GM19397 (cell line): ENCODE results near the gene PDLIM4.

Experiments used
- ATAC-seq: cut with Tn5 transposase; IDR thresholded peaks from one replicate; pipeline ENCODE4 v1.9.1; 2021; ENCODE audit warnings: mild to moderate bottlenecking, moderate library complexity; ENCODE audit not compliant: unreplicated experiment

Gene PDLIM4

DNA sequence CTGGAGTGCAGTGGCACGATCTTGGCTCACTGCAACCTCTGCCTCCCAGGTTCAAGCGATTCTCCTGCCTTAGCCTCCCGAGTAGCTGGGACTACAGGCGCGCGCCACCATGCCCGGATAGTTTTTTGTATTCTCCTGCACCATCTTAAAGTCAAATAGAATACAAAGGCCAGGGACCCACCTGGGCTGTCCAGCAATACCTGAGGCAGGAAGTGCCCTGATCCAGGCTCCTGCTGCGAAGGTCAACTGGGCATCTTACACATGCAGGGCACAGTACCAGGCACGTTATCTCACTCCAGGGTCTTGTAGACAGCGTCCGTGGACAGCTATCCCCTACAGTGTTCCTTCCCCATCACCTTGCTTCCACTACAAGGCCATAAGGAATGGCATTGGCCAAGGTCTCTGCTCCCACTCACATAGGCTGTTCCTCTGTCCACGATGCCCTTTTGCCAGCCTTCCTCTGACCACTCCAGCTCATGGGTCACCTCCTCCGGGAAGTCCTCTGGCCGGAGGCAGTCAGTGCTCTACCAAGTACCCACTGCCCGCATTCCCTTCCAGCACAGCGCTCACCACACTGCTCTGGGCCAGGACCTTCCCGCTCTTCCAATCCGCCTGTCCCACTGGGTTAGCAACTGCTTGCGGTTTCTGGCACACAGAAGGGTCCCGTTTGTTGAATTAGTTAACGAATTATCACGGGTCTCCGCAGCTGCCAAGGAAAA, 30.8 kb upstream of the PDLIM4 start:
- ATAC-seq: no peak

DNA sequence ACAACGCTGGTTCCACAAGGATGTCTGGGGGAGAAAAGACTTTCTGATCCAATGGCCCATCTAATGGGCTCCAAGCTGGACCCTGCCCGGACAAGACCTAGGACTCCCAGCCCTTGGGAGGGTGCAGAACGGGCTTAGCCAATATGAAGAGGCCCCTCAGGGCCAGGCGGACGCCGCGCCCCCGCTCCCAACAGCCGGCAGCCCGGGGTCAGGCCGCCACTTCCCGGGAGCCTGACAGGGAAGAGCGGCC, 30.3 kb upstream of the PDLIM4 start:
- no peak for ATAC-seq

- ATAC-seq: peak; percentile 69
Observed at GRCh38 chr5:132227485-132228240, 29.8 kb upstream of the PDLIM4 start, which contains the start of gene P4HA2. Gene P4HA2, minus strand, starts transcription at chr5:132227853. Its CDS starts 9,227 bp downstream, at chr5:132218626.

GRCh38 chr5:132228241-132229035, 29.1 kb upstream of the PDLIM4 start:
- no peak for ATAC-seq

DNA sequence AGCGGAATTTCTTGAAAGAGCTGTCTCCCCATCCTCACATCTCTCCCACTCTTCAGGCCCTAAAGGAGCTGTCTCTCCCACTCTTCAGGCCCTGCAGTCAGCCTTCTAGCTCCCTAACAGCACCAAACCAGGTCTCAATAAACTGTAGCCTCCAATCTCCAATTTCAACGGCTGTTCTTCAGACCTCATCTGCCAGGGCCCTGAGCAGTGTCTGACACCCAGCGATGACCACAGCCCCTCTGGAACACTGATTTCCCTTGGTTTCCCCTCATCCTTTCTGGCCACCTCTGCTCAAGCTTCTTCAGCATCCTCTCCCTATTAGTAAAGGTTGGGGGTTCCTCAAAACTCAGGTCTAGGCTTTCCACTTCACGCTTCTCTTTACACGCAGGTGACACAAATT, 28.3 kb upstream of the PDLIM4 start:
- ATAC-seq: no peak

DNA sequence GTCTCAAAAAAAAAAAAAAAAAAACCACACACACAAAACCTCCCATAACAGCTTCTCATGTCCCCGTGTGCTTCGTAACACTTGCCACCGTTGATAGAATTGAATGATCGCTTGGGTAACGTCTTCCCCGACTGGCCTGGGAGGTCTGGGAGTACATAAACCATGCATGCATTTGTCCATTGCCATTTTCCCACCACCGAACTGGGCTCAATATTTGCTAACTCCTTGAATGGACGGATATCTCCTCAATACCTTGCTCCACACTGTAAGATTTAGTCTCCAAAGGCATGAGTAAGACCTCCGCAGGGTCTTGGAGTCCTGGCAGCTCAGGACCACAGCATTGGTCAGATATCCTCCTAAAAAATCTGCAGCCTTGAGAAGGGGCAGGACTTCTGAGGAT, 26.6 kb upstream of the PDLIM4 start:
- ATAC-seq: no peak

- ATAC-seq: no peak
Observed at GRCh38 chr5:132232465-132232864, 25.0 kb upstream of the PDLIM4 start.

- no peak for ATAC-seq
Observed at GRCh38 chr5:132233081-132233480, 24.4 kb upstream of the PDLIM4 start.

- ATAC-seq: no peak
Observed at GRCh38 chr5:132233811-132234683, 23.4 kb upstream of the PDLIM4 start.

DNA sequence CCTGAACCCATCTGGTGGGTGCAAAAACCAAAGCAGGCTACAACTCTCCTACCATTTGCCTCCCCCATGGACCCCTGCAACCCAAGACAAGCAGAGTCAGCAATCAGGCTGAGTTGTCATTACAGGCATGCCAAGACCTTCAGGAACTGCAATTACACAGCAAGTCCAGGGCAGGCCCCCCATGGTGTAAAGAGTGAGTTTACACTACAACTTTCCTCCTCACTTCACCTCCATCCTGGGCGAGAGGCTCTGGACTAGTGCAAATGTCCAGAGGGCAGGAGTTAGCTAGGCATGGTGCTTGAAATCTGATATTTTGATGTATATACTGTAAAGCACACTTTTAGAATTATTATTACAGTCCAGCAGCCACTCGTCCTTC, 22.8 kb upstream of the PDLIM4 start:
- ATAC-seq: no peak

GRCh38 chr5:132235340-132235739, 22.2 kb upstream of the PDLIM4 start:
- ATAC-seq: no peak

DNA sequence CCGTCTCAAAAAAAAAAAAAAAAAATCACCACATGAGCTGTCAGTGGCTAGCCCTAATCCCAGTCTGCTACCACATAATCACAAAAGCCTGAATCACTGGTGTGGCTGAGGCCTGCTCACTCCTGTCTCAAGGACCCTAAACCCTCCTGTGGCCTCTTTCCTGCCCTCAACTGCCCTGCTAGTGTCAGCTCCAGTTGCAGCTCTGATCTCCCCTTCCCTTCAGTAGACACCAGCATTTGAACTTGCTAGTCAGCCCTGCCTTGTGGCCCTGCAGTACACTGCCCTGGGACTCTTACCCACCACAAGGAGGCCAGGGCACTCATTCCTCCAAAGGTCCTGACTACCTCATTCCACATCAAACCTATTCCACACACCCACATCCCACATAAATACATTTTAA, 20.4 kb upstream of the PDLIM4 start:
- ATAC-seq: no peak

GRCh38 chr5:132237670-132238069, 19.8 kb upstream of the PDLIM4 start:
- ATAC-seq: no peak

DNA sequence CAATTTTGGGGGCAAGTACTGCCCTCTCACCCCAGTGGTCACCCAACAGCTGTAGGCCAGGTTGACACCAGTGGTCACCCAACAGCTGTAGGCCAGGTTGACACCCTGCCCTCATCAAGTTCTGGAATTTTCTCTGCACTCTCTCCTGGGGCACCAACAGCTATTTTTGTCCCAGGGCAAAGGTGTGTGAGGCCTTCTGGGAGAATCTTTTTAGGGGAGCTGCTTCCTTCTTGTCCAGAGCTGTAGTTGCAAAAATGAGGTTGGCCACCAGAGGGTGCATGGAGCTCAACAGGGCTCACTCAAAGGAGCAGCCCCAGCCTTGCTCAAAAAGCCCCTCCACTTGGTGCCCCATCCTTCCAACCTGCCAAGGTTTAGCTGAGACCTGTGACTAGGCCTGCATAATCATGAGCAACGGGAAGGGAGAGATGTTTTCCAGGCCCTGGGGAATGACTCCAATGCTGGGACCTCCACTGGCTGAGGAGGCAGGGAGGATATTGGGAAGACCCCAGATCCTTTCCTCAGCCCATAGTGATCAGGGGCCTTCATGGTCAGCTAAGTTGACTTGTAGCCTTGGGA, 19.2 kb upstream of the PDLIM4 start:
- peak; percentile 74 for ATAC-seq

DNA sequence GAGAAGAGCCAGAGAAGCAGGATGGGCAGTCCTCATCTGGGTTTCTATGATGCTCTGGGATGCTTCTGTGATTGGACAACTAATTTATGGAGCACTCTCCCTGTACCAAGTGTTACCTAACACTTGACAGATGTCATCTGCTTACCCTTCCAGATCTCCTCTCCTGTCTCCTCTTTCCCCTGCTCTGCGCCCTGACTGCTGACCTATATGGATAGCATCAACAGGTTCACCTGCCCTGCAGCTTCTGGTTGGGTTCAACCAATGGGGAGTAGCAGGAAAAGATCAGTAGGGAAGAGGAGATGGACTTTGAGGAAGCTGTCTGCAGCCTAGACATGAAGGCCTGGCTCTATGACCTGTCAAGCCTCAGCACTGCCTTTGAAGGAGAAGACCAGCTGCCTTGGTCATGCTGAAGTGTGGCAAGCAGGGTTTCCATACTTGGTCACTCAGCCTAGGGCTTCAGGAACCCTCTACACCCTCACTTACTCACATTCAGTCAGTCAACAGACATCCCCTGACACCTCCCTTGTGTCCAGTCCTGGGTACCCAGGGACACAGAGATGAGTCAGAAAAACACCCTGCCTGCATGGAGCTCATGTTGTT, 18.5 kb upstream of the PDLIM4 start:
- no peak for ATAC-seq

DNA sequence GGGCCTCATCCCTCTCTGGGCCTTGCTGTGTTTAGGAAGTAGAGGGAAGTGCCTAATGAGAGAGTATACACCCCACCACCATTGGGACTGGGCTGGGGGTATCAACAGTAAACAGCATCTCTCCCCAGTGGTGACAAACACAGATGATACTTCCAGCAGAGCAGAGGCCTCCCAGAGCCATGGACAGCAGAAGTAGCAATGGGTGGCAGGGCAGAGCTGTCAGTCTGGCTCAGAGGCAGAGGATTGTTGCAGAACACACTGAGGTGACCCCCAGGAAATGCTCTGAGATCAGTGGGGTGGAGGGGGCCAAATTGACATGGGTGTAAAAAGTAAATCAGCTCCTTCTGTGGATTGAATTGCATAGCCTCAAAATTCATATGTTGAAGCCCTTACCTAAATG, 17.7 kb upstream of the PDLIM4 start:
- ATAC-seq: no peak

DNA sequence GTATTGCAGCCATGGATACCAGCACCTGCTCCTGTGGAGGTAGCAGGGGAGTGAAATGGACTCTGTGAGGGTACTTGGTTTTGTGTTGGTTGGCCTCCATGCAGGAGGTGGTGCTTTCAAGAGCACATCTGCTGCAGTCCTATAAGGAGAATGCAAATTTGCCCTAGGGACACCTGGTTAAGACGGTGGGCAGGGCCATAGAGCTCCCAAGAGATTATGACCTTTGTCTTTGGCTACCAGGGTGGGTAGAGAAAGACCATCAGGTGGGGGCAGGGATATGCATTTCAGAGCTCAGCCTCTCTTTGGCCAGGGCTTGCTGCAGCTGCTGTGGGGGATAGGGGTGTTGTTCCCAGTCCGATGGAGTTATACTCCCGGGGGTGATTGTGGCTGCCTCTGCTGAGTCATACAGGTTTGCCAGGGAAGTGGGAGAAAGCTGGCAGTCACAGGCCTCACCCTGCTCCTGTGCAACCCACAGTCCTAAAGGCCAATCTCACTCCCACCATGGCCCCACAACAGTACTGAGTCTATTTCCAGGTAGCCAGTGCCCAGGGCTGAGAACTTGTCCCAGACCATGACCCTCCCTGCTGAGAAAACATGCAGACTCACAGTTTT, 14.0 kb upstream of the PDLIM4 start:
- no peak for ATAC-seq

- ATAC-seq: no peak
Observed at GRCh38 chr5:132245593-132245992, 11.9 kb upstream of the PDLIM4 start.

DNA sequence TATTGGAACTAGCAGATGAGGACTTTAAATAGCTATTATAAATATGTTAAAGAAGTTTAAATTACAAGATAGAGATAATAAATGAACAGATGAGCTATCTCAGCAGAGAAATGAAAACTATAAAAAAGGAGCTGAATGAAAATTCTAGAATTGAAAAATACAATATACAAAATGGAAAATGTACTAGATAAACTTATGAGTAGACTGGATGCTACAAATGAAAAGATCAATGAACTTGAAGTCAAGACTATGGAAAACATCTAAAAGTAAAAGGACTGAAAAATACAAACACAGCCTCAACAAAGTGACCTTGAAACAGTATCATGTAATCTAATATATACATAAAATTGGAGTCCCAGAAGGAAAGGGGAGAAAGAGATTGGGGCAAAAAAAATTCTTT, 10.7 kb upstream of the PDLIM4 start:
- ATAC-seq: no peak

DNA sequence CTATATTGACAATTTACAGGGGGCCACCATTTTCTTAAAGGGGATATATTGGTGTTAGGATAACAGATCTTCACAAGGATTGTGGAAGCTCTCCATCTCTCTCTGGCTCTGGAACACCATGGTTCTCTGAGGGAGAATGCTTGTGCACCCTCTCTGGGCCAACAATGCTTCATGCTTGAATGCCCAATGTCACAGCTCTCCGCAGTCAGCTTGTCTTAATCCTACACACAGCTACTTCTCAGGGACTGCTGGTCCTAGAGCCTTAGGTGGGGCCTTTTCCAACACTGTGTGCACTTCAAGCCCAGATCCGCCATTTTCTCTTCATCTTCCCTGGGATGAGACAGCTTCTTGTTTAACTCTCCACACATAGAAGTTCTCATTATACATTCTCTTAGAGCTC, 6.9 kb upstream of the PDLIM4 start:
- no peak for ATAC-seq
